H1 (cell line): ENCODE measurements around the gene ENTPD1. TPM values are rescaled to one million over a fixed set of nuclear protein-coding genes. Genes with fewer than 3 reads are reported as not detected.

Experiments
- CTCF ChIA-PET: fragments of 300-600 bp; sonication (Branson Sonifier 250); formaldehyde crosslinking; loops from one replicate; lab custom pipeline; 2021; ENCODE audit not compliant: partially characterized antibody; lab: Charles Lee
- POLR2A ChIA-PET: fragments of 300-600 bp; sonication (Branson Sonifier 250); formaldehyde crosslinking; loops from one replicate; lab custom pipeline; 2021; ENCODE audit warnings: inconsistent platforms; ENCODE audit not compliant: partially characterized antibody; lab: Charles Lee
- DNase-seq, 2 experiments: peaks; one replicate each; pipeline versions ENCODE4 v3.0.0 to v3.0.0-alpha.2; 2010 to 2022; ENCODE audit warnings: low spot score in 2 of 2, low read depth in 1 of 2, mixed read lengths in 1 of 2
- FAIRE-seq: peaks from 2 replicates; lab custom pipeline; 2011; peaks lifted over from hg19 to GRCh38; lab: Jason Lieb, UNC
- H2AFZ ChIP-seq: 2 replicates; pipeline ENCODE4 v1.8.1; 2012; ENCODE audit warnings: low read length, inconsistent platforms
- H2AK5ac ChIP-seq: 2 replicates; pipeline ENCODE4 v1.6.1; 2013; ENCODE audit warnings: low read depth, low read length
- H2BK120ac ChIP-seq: replicated peaks from 2 replicates; pipeline ENCODE3; 2013; ENCODE audit warnings: low read depth, low read length, inconsistent platforms
- H2BK12ac ChIP-seq: 2 replicates; pipeline ENCODE4 v1.6.1; 2013; ENCODE audit warnings: low read depth, low read length
- H2BK15ac ChIP-seq: 2 replicates; pipeline ENCODE4 v1.6.1; 2013; ENCODE audit warnings: low read length
- H2BK20ac ChIP-seq: 2 replicates; pipeline ENCODE4 v1.6.1; 2013; ENCODE audit warnings: low read length
- H2BK5ac ChIP-seq: 2 replicates; pipeline ENCODE4 v1.6.1; 2013; ENCODE audit warnings: low read depth, low read length
- H3K14ac ChIP-seq: 2 replicates; pipeline ENCODE4 v1.6.1; 2013; ENCODE audit warnings: inconsistent platforms; ENCODE audit not compliant: insufficient read length
- H3K18ac ChIP-seq: 2 replicates; pipeline ENCODE4 v1.6.1; 2013; ENCODE audit warnings: low read length; ENCODE audit errors: extremely low read depth
- H3K23ac ChIP-seq: 2 replicates; pipeline ENCODE4 v1.6.1; 2013; ENCODE audit warnings: inconsistent platforms; ENCODE audit not compliant: insufficient read length
- H3K23me2 ChIP-seq: 2 replicates; pipeline ENCODE4 v1.6.1; 2013; ENCODE audit warnings: low read depth, low read length
- H3K27ac ChIP-seq: 2 replicates; pipeline ENCODE4 v1.6.1; 2011; ENCODE audit warnings: low read depth, low read length, inconsistent platforms
- H3K27me3 ChIP-seq, 4 experiments: replicated peaks in 1 of 4; 1 replicate in 1 of 4; 2 replicates in 3 of 4; pipeline versions ENCODE4 v1.6.1 to v1.8.1; 2011 to 2013; ENCODE audit warnings: low read length in 3 of 4, mild to moderate bottlenecking in 3 of 4, inconsistent platforms in 2 of 4, mixed read lengths in 2 of 4, moderate library complexity in 1 of 4; ENCODE audit not compliant: control insufficient read depth in 3 of 4, insufficient read depth in 3 of 4; ENCODE audit errors: extremely low read depth in 1 of 4
- H3K36me3 ChIP-seq, 4 experiments: 2 replicates each; pipeline versions ENCODE4 v1.6.1 to v1.8.1; 2011 to 2013; ENCODE audit warnings: mild to moderate bottlenecking in 4 of 4, low read length in 3 of 4, moderate library complexity in 2 of 4, control low read depth in 1 of 4, inconsistent platforms in 1 of 4; ENCODE audit not compliant: insufficient read depth in 4 of 4, control insufficient read depth in 2 of 4
- H3K4ac ChIP-seq: replicated peaks from 2 replicates; pipeline ENCODE3; 2013; ENCODE audit warnings: low read length, low read depth, mixed read lengths, inconsistent platforms; ENCODE audit not compliant: insufficient read length
- H3K4me1 ChIP-seq, 4 experiments: replicated peaks in 1 of 4; 1 replicate in 1 of 4; 2 replicates in 3 of 4; pipeline versions ENCODE4 v1.6.1 to v1.8.1; 2011 to 2013; ENCODE audit warnings: low read length in 3 of 4, inconsistent platforms in 2 of 4, mixed read lengths in 1 of 4; ENCODE audit not compliant: insufficient read depth in 4 of 4, control insufficient read depth in 3 of 4
- H3K4me2 ChIP-seq, 2 experiments: 2 replicates each; pipeline versions ENCODE4 v1.6.1 to v1.8.1; 2011 to 2013; ENCODE audit warnings: low read depth in 2 of 2, low read length in 2 of 2, control low read depth in 1 of 2, inconsistent platforms in 1 of 2, mild to moderate bottlenecking in 1 of 2; ENCODE audit not compliant: insufficient read depth in 1 of 2
- H3K4me3 ChIP-seq, 4 experiments: fragments of 200-600, 300-600 bp in 1 of 4; sonication (generic), shearing (Covaris generic), sonication (Bioruptor Twin) in 1 of 4; 2 replicates each; pipeline versions ENCODE4 v1.5.1 to v1.8.1; 2011 to 2016; ENCODE audit warnings: low read length in 4 of 4, low read depth in 3 of 4, control low read depth in 2 of 4, inconsistent platforms in 2 of 4, mild to moderate bottlenecking in 2 of 4, mixed read lengths in 1 of 4, moderate library complexity in 1 of 4; ENCODE audit not compliant: insufficient read depth in 2 of 4; ENCODE audit errors: extremely low read depth in 1 of 4
- H3K56ac ChIP-seq: replicated peaks from 2 replicates; pipeline ENCODE3; 2013; ENCODE audit warnings: low read depth, mild to moderate bottlenecking, mixed read lengths, low read length, inconsistent platforms; ENCODE audit not compliant: insufficient read length
- H3K79me1 ChIP-seq: 2 replicates; pipeline ENCODE4 v1.6.1; 2013; ENCODE audit warnings: low read depth, low read length, control low read depth
- H3K79me2 ChIP-seq, 2 experiments: 2 replicates each; pipeline versions ENCODE4 v1.6.1 to v1.8.1; 2012 to 2013; ENCODE audit warnings: low read length in 2 of 2, mild to moderate bottlenecking in 2 of 2, inconsistent platforms in 1 of 2; ENCODE audit not compliant: insufficient read depth in 2 of 2, control insufficient read depth in 1 of 2
- H3K9ac ChIP-seq, 4 experiments: replicated peaks in 1 of 4; 1 replicate in 1 of 4; 2 replicates in 3 of 4; pipeline versions ENCODE4 v1.6.1 to v1.8.1; 2011 to 2013; ENCODE audit warnings: low read depth in 3 of 4, low read length in 3 of 4, control low read depth in 2 of 4, mild to moderate bottlenecking in 2 of 4, moderate library complexity in 2 of 4, inconsistent platforms in 1 of 4; ENCODE audit errors: extremely low read depth in 1 of 4
- H3K9me3 ChIP-seq, 2 experiments: 2 replicates each; pipeline versions ENCODE4 v1.6.1 to v1.8.1; 2012 to 2013; ENCODE audit warnings: mild to moderate bottlenecking in 2 of 2, moderate library complexity in 2 of 2, control low read depth in 1 of 2, inconsistent platforms in 1 of 2, low read depth in 1 of 2, low read length in 1 of 2, mixed read lengths in 1 of 2; ENCODE audit not compliant: insufficient read depth in 2 of 2
- H4K20me1 ChIP-seq, 2 experiments: replicated peaks in 1 of 2; 2 replicates each; pipeline versions ENCODE3 to v1.8.1; 2011 to 2013; ENCODE audit warnings: inconsistent platforms in 2 of 2, low read length in 2 of 2, mild to moderate bottlenecking in 1 of 2; ENCODE audit not compliant: insufficient read depth in 2 of 2, control insufficient read depth in 1 of 2
- H4K5ac ChIP-seq: 2 replicates; pipeline ENCODE4 v1.6.1; 2013; ENCODE audit warnings: low read length, low read depth, mixed read lengths, inconsistent platforms; ENCODE audit not compliant: insufficient read length
- H4K8ac ChIP-seq: 2 replicates; pipeline ENCODE4 v1.8.0; 2013; ENCODE audit warnings: mild to moderate bottlenecking, moderate library complexity, low read length, inconsistent platforms; ENCODE audit not compliant: insufficient read depth; ENCODE audit errors: extremely low read depth
- H4K91ac ChIP-seq: replicated peaks from 2 replicates; pipeline ENCODE3; 2013; ENCODE audit warnings: low read length, mixed read lengths, inconsistent platforms; ENCODE audit not compliant: insufficient read length
- CTBP2 ChIP-seq: IDR thresholded peaks from 2 replicates; pipeline ENCODE4 v1.7.0; 2011; ENCODE audit warnings: borderline replicate concordance, mild to moderate bottlenecking, moderate library complexity, mixed read lengths, low read length; ENCODE audit not compliant: insufficient read depth, insufficient read length
- MAFK ChIP-seq: IDR thresholded peaks from 2 replicates; pipeline ENCODE4 v1.6.1; 2012; ENCODE audit warnings: low read depth, mild to moderate bottlenecking, improper control_type of control experiment, low read length
- POLR2A ChIP-seq, 2 experiments: IDR thresholded peaks; 1 replicate in 1 of 2; 2 replicates in 1 of 2; pipeline ENCODE4 v1.6.1; 2011; ENCODE audit warnings: low read depth in 2 of 2, low read length in 2 of 2, mild to moderate bottlenecking in 2 of 2; ENCODE audit errors: control extremely low read depth in 1 of 2
- RNF2 ChIP-seq: fragments of 200-900, 300-1000 bp; sonication (generic); IDR thresholded peaks from 2 replicates; pipeline ENCODE4 v1.7.1; 2016; ENCODE audit warnings: borderline replicate concordance, low read depth, mild to moderate bottlenecking, antibody characterized with exemption, low read length; ENCODE audit not compliant: poor library complexity, severe bottlenecking; ENCODE audit errors: missing control alignments
- SRF ChIP-seq: IDR thresholded peaks from 2 replicates; pipeline ENCODE4 v1.6.1; 2011; ENCODE audit warnings: mild to moderate bottlenecking, low read depth, low read length, moderate library complexity
- WGBS, 2 experiments: shearing (Covaris generic) in 1 of 2; methylation state at CpG; one replicate each; pipeline versions ENCODE4 v1.1.6 to v1.1.7; 2013 to 2015; ENCODE audit warnings: low lambda C conversion rate in 2 of 2, mixed read lengths in 2 of 2, inconsistent platforms in 1 of 2, low coverage in 1 of 2, missing lambda C conversion rate in 1 of 2; ENCODE audit not compliant: insufficient replicate concordance in 2 of 2, insufficient coverage in 1 of 2, insufficient read length in 1 of 2; ENCODE audit errors: extremely low coverage in 1 of 2, missing lambda C conversion rate in 1 of 2; 5-methylcytosine and 5-hydroxymethylcytosine counted together
- polyA plus RNA-seq, 7 experiments: library from polyadenylated mRNA; depleted of rRNA in 3 of 7; stranded (reverse) in 5 of 7; unstranded in 2 of 7; fragments of >200 nt in 5 of 7; fragments of 200-250 nt in 2 of 7; gene quantifications; 1 replicate in 5 of 7; 2 replicates in 1 of 7; 4 replicates in 1 of 7; pipeline versions ENCODE4 v1.2.1 to v1.2.3, GENCODE V29; 2011 to 2013; ENCODE audit warnings: missing spikeins in 2 of 7, mixed read lengths in 2 of 7
- total RNA-seq: library from RNA; stranded (reverse); fragmentation: NEBNext Ultra II Directional; extraction: Animal tissue kit (Norgen Biotek cat#: 25700); gene quantifications from 2 replicates; pipeline ENCODE4 v1.2.1, GENCODE V29; 2021

Gene ENTPD1
- total and polyA plus RNA-seq, 2 of the 8 experiments (the other 6 are each of a cell fraction or from before 2014, with no cell fraction given): 2.2 to 2.5 TPM

DNA sequence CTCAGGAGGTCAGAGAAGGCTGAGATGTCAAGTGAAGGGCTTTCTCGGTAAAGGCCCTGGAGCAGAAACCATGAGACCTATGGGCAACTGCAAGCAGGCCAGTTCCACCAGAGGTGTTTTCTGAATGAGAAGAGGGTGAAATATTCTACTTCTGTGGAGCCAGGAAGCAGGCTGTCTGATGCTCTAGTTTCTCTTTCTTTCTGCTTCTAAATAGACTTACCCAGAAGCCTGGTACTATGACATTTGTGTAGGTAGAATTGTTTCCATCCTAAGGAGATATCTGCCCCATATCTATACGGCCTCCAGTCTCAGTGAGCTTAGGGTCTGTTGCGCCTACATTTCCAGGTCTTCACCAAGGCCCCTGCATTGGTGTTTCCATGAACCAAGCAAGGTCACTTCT lies 78.4 kb downstream of the ENTPD1 start:
- 94% methylated on average over 3 of the region's 3 CpGs; no CpG with 5 or more reads in 1 of the 2 experiments for WGBS, 2 experiments
- no peaks in the 10 kb centered on the region for H3K27me3 ChIP-seq
- H3K4ac ChIP-seq: no peak overlapping the region
- H3K9ac ChIP-seq: no peak overlapping the region
- no peak overlapping the region for H2BK12ac ChIP-seq
- no peak overlapping the region for H3K23ac ChIP-seq
- POLR2A ChIA-PET: no interaction called here
- no peak overlapping the region for H3K18ac ChIP-seq
- no peak overlapping the region for H3K56ac ChIP-seq
- H2BK20ac ChIP-seq: no peak overlapping the region
- H3K79me2 ChIP-seq: no peaks in the 10 kb centered on the region
- H2BK5ac ChIP-seq: no peak overlapping the region
- H4K8ac ChIP-seq: no peak overlapping the region
- no peak overlapping the region for H3K4me2 ChIP-seq
- no peaks in the 10 kb centered on the region for H4K20me1 ChIP-seq
- H2AK5ac ChIP-seq: no peak overlapping the region
- no peak overlapping the region for H3K27ac ChIP-seq
- no peak for FAIRE-seq
- H4K91ac ChIP-seq: no peak overlapping the region
- H3K79me1 ChIP-seq: no peaks in the 10 kb centered on the region
- H2AFZ ChIP-seq: no peak overlapping the region
- H2BK120ac ChIP-seq: no peak overlapping the region
- H4K5ac ChIP-seq: no peak overlapping the region
- H2BK15ac ChIP-seq: no peak overlapping the region
- CTCF ChIA-PET: interaction anchor here (1.4 to 2.3 kb wide), 3 partner anchors 10 to 141 kb away, joined by 4 to 8 read pairs (median 7); partner anchors contain the start of gene TCTN3
- no peaks in the 10 kb centered on the region; a peak in 1 of 8 replicates for H3K36me3 ChIP-seq
- no peak for DNase-seq
- H3K9me3 ChIP-seq: no peaks in the 10 kb centered on the region
- H3K4me3 ChIP-seq: no peak overlapping the region
- H3K14ac ChIP-seq: no peak overlapping the region
- peaks cover 0 to 4% (median 2%) of the 10 kb centered on the region in 4 experiments; a peak in 2 of 7 replicates for H3K4me1 ChIP-seq
- TF ChIP-seq CTBP2 (no peak), SRF (no peak), MAFK (no peak), POLR2A (IDR thresholded peaks at IDR 0.05; ENCODE audit: control extremely low read depth in 1 of 2, low read depth in 2 of 2, low read length in 2 of 2) (no peak), RNF2 (no peak)
- peaks cover 2% of the 10 kb centered on the region; the same call in 1 of the 2 replicates for H3K23me2 ChIP-seq
